IMR-90 (cell line): ENCODE results near the gene DNAJC25. TPM values are rescaled to one million over a fixed set of nuclear protein-coding genes. Genes with fewer than 3 reads are reported as not detected.

Experiments used
- ATAC-seq: fragments of 200-7000 bp; cut with Tn5 transposase; 2 replicates; pipeline ENCODE4 v1.9.1; 2020; ENCODE audit warnings: low read depth, mild to moderate bottlenecking, moderate library complexity
- BruUV-seq: library from RNA; stranded (reverse); fragments of 400-500 nt; replicated peaks from 2 replicates; lab custom pipeline; 2021; lab: Mats Ljungman, UMichigan
- CTCF ChIA-PET: fragments of 300-600 bp; formaldehyde crosslinking; extraction: SDS; loops from one replicate; lab custom pipeline; 2021; ENCODE audit warnings: antibody characterized with exemption; lab: Yijun Ruan, JAX
- POLR2A ChIA-PET: fragments of 300-600 bp; sonication (Branson Sonifier 250); formaldehyde crosslinking; loops from one replicate; lab custom pipeline; 2022; ENCODE audit warnings: antibody characterized with exemption; ENCODE audit not compliant: unreplicated experiment; lab: Charles Lee
- DNase-seq: peaks from one replicate; pipeline ENCODE4 v3.0.0; 2013
- H2AFZ ChIP-seq: replicated peaks from 2 replicates; pipeline ENCODE3; 2013; ENCODE audit warnings: low read length, mild to moderate bottlenecking; ENCODE audit not compliant: poor library complexity
- H2AK5ac ChIP-seq: 2 replicates; pipeline ENCODE4 v1.6.1; 2013; ENCODE audit warnings: low read depth, low read length, inconsistent platforms
- H2AK9ac ChIP-seq: replicated peaks from 2 replicates; pipeline ENCODE3; 2013; ENCODE audit warnings: mild to moderate bottlenecking, low read depth, low read length, moderate library complexity; ENCODE audit not compliant: poor library complexity
- H2BK120ac ChIP-seq: 2 replicates; pipeline ENCODE4 v1.6.1; 2013; ENCODE audit warnings: low read depth, low read length, inconsistent platforms
- H2BK15ac ChIP-seq: 3 replicates; pipeline ENCODE4 v1.6.1; 2013; ENCODE audit warnings: low read depth, low read length, inconsistent platforms
- H2BK20ac ChIP-seq: 2 replicates; pipeline ENCODE4 v1.6.1; 2013; ENCODE audit warnings: low read depth, mild to moderate bottlenecking, inconsistent platforms, low read length, moderate library complexity
- H2BK5ac ChIP-seq: 2 replicates; pipeline ENCODE4 v1.6.1; 2013; ENCODE audit warnings: mild to moderate bottlenecking, low read depth, low read length, inconsistent platforms; ENCODE audit not compliant: poor library complexity, severe bottlenecking
- H3K14ac ChIP-seq: replicated peaks from 2 replicates; pipeline ENCODE4 v1.6.1; 2013; ENCODE audit warnings: low read depth, low read length, inconsistent platforms
- H3K18ac ChIP-seq: 2 replicates; pipeline ENCODE4 v1.6.1; 2013; ENCODE audit warnings: low read depth, low read length, control low read depth
- H3K23ac ChIP-seq: 2 replicates; pipeline ENCODE4 v1.6.1; 2013; ENCODE audit warnings: low read depth, low read length, inconsistent platforms
- H3K27ac ChIP-seq: 2 replicates; pipeline ENCODE4 v1.5.1; 2013; ENCODE audit warnings: mild to moderate bottlenecking, control low read depth, low read length; ENCODE audit not compliant: insufficient read depth
- H3K27me3 ChIP-seq: 2 replicates; pipeline ENCODE4 v1.6.1; 2013; ENCODE audit warnings: low read length; ENCODE audit not compliant: control insufficient read depth, insufficient read depth
- H3K36me3 ChIP-seq: 2 replicates; pipeline ENCODE4 v1.6.1; 2013; ENCODE audit warnings: low read length, mixed read lengths; ENCODE audit not compliant: control insufficient read depth, insufficient read depth
- H3K4ac ChIP-seq: 2 replicates; pipeline ENCODE4 v1.6.1; 2013; ENCODE audit warnings: low read depth, low read length, inconsistent platforms
- H3K4me1 ChIP-seq: 2 replicates; pipeline ENCODE4 v1.6.1; 2013; ENCODE audit warnings: low read length, mixed read lengths; ENCODE audit not compliant: control insufficient read depth, insufficient read depth
- H3K4me2 ChIP-seq: 2 replicates; pipeline ENCODE4 v1.6.1; 2013; ENCODE audit warnings: low read depth, mild to moderate bottlenecking, control low read depth, low read length, moderate library complexity
- H3K4me3 ChIP-seq: 2 replicates; pipeline ENCODE4 v1.5.1; 2013; ENCODE audit warnings: low read depth, mild to moderate bottlenecking, control low read depth, low read length, moderate library complexity; ENCODE audit not compliant: insufficient read depth
- H3K56ac ChIP-seq: 2 replicates; pipeline ENCODE4 v1.6.1; 2013; ENCODE audit warnings: low read length, inconsistent platforms; ENCODE audit not compliant: insufficient read depth; ENCODE audit errors: extremely low read depth
- H3K79me1 ChIP-seq, 2 experiments: 2 replicates each; pipeline ENCODE4 v1.6.1; 2013; ENCODE audit warnings: low read length in 2 of 2, inconsistent platforms in 1 of 2, low read depth in 1 of 2
- H3K9ac ChIP-seq: 2 replicates; pipeline ENCODE4 v1.6.1; 2013; ENCODE audit warnings: low read depth, low read length, control low read depth
- H3K9me1 ChIP-seq: 2 replicates; pipeline ENCODE4 v1.6.1; 2013; ENCODE audit warnings: low read length, inconsistent platforms; ENCODE audit not compliant: insufficient read depth
- H3K9me3 ChIP-seq: 2 replicates; pipeline ENCODE4 v1.6.1; 2013; ENCODE audit warnings: low read length; ENCODE audit not compliant: control insufficient read depth, insufficient read depth
- H4K20me1 ChIP-seq: 2 replicates; pipeline ENCODE4 v1.6.1; 2013; ENCODE audit warnings: low read length, inconsistent platforms; ENCODE audit not compliant: insufficient read depth
- H4K5ac ChIP-seq: 2 replicates; pipeline ENCODE4 v1.6.1; 2013; ENCODE audit warnings: mild to moderate bottlenecking, low read depth, low read length, control low read depth
- H4K8ac ChIP-seq, 2 experiments: 2 replicates each; pipeline ENCODE4 v1.6.1; 2013; ENCODE audit warnings: low read depth in 2 of 2, low read length in 2 of 2, control low read depth in 1 of 2, inconsistent platforms in 1 of 2
- H4K91ac ChIP-seq: 2 replicates; pipeline ENCODE4 v1.6.1; 2013; ENCODE audit warnings: low read depth, low read length, inconsistent platforms; ENCODE audit not compliant: insufficient read depth
- BHLHE40 ChIP-seq: fragments of 150-350 bp; IDR thresholded peaks from 2 replicates; pipeline ENCODE4 v1.6.1; 2016; ENCODE audit warnings: mild to moderate bottlenecking, low read depth, low read length
- FOS ChIP-seq: fragments of 150-350 bp; IDR thresholded peaks from 2 replicates; pipeline ENCODE4 v1.6.1; 2016; ENCODE audit warnings: low read depth, low read length
- MAZ ChIP-seq: IDR thresholded peaks from 2 replicates; pipeline ENCODE4 v1.6.1; 2012; ENCODE audit warnings: low read depth, mild to moderate bottlenecking, low read length, improper control_type of control experiment, moderate library complexity, borderline replicate concordance
- MXI1 ChIP-seq: IDR thresholded peaks from 2 replicates; pipeline ENCODE4 v1.6.1; 2012; ENCODE audit warnings: low read depth, mild to moderate bottlenecking, low read length, moderate library complexity, borderline replicate concordance
- NFE2L2 ChIP-seq: fragments of 150-350 bp; IDR thresholded peaks from 2 replicates; pipeline ENCODE4 v1.6.1; 2016; ENCODE audit warnings: low read depth, mild to moderate bottlenecking, low read length
- RAD21 ChIP-seq: IDR thresholded peaks from 2 replicates; pipeline ENCODE4 v1.6.1; 2012; ENCODE audit warnings: low read length, improper control_type of control experiment
- WGBS, 2 experiments: methylation state at CpG; one replicate each; pipeline versions ENCODE4 v1.1.5 to v1.1.7; 2013; ENCODE audit warnings: missing lambda C conversion rate in 2 of 2; ENCODE audit not compliant: insufficient read length in 1 of 2; ENCODE audit errors: extremely low coverage in 2 of 2; 5-methylcytosine and 5-hydroxymethylcytosine counted together
- dilution Hi-C: fragments of 300-500 bp; cut with HindIII; formaldehyde crosslinking; loops from one replicate; pipeline ENCODE4 v1.14.3; 2018; ENCODE audit warnings: low sequenced_read_pairs; ENCODE audit not compliant: unreplicated experiment
- in situ Hi-C: fragments of 300-500 bp; cut with MboI; formaldehyde crosslinking; loops from 3 replicates; pipeline ENCODE4 v1.14.3; 2019; ENCODE audit warnings: low sequenced_read_pairs, inconsistent platforms, mixed read lengths
- intact Hi-C: fragments of 100-400 bp; cut with micrococcal nuclease; formaldehyde crosslinking; loops from 2 replicates; pipeline ENCODE4 v1.10.0; 2022
- polyA plus RNA-seq, 3 experiments: library from polyadenylated mRNA; depleted of rRNA; stranded (reverse); fragments of >200 nt; gene quantifications; 2 replicates each; pipeline ENCODE4 v1.2.3, GENCODE V29; 2012; ENCODE audit warnings: low replicate concordance in 1 of 3
- total RNA-seq: library from RNA; depleted of rRNA; stranded (reverse); fragments of >200 nt; gene quantifications from 2 replicates; pipeline ENCODE4 v1.2.3, GENCODE V29; 2012

Gene DNAJC25
- total and polyA plus RNA-seq, 2 of the 4 experiments (the other 2 are of a cell fraction) = 3.2 to 6.6 TPM

DNA sequence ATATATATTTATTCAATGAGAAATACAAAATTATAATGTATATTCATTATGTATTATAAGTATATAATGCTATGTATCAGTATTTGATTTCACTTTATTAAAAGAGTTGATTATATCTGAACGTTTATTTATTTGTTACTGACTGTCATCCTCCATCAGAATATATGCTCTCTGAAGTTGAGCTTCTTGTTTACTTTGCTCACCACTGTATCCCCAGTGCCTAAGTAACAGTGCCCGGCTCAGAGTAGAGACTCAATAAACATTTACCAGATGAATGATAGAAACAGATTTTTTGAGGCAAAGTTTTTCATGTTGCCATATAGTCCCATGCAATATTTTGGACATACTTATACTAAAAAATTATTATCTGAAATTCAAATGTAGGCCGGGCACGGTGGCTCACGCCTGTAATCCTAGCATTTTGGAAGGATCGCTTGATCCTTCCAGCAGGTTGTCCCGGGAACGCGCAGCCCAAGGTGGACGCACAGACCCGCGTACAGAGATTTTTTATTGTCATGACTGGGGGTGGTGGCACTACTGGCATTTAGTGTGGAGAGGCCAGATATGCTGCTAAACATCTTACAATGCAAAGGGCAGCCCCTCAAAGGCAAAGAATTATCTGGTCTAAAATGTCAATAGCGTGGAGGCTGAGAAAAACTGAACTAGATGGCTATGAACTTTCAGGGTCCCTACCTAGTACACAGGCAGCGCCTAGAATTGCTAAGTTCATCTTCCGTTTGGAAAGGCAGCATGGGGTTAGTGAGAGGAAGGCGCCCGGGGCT lies 761 bp upstream of the DNAJC25 start (continued):
- TF ChIP-seq MAZ (no peak), MXI1 (no peak)

GRCh38 chr9:111630964-111631213 lies 245 bp upstream of the DNAJC25 start:
- in situ Hi-C loops = no loop called here
- Histone ChIP-seq H4K5ac (peak overlapping the region; percentile 81), H3K9ac (peak overlapping the region; percentile 49), H3K18ac (peak overlapping the region; percentile 21; the same call in 1 of the 2 replicates), H2BK120ac (peak overlapping the region; percentile 57), H2AFZ (peak overlapping the region; percentile 98), H2AK5ac (no peak overlapping the region), H3K4me3 (peak overlapping the region; percentile 70), H2BK5ac (peak overlapping the region; percentile 35), H4K20me1 (peaks cover 33% of the 10 kb centered on the region), H3K27ac (peak overlapping the region; percentile 52), H2AK9ac (peak overlapping the region; percentile 56), H2BK15ac (no peak overlapping the region; the same call in 2 of the 3 replicates), H3K79me1 (peaks cover 6 to 50% of the 10 kb centered on the region in 2 experiments), H3K56ac (peak overlapping the region; percentile 37), H4K8ac (peak overlapping the region; percentile 64 to 96), H3K14ac (peak overlapping the region; percentile 73; the same call in 1 of the 2 replicates), H3K9me3 (no peaks in the 10 kb centered on the region), H3K4me2 (peak overlapping the region; percentile 81), H3K36me3 (no peaks in the 10 kb centered on the region), H4K91ac (peak overlapping the region; percentile 61; the same call in 1 of the 2 replicates), H3K9me1 (peaks cover 9% of the 10 kb centered on the region; the same call in 1 of the 2 replicates), H2BK20ac (no peak overlapping the region), H3K23ac (peak overlapping the region; percentile 89), H3K27me3 (no peaks in the 10 kb centered on the region), H3K4me1 (peaks cover 1% of the 10 kb centered on the region; the same call in 1 of the 2 replicates), H3K4ac (peak overlapping the region; percentile 76; the same call in 1 of the 2 replicates)
- BruUV-seq = no TSS peak
- no peak for ATAC-seq
- dilution Hi-C loops = no loop called here
- TF ChIP-seq MAZ = peak; percentile 24; the same call in 1 of the 2 replicates
- no peak for TF ChIP-seq FOS
- no peak for TF ChIP-seq BHLHE40
- TF ChIP-seq RAD21 = no peak
- TF ChIP-seq NFE2L2 = no peak
- DNase-seq = no peak
- WGBS, 2 experiments = 3% methylated on average over 4 of the region's 14 CpGs; no CpG with 5 or more reads in 1 of the 2 experiments
- ChIA-PET CTCF (interaction anchor here (0.6 to 0.7 kb wide), 2 partner anchors 9 to 17 kb away, joined by 3 read pairs; no protein-coding TSS in a partner anchor), POLR2A (interaction anchor here (0.7 kb wide), 1 partner anchor 695 kb away, joined by 3 read pairs; no protein-coding TSS in a partner anchor)
- intact Hi-C loops = loop anchor here (10.0 kb wide), 1 partner anchor 444 kb away; no protein-coding TSS in a partner anchor
